Heart left ventricle (tissue), 16 donors: ENCODE measurements around the gene GALNT9. TPM values are rescaled to one million over a fixed set of nuclear protein-coding genes. Genes with fewer than 3 reads are reported as not detected.
A peak's percentile ranks its signal among the peaks of the same experiment; 100 is the strongest.

Experiments used
- ATAC-seq, 4 donors: fragments of 200-7000 bp; cut with Tn5 transposase; one replicate each; pipeline ENCODE4 v1.9.1; 2020 to 2022; ENCODE audit warnings: moderate library complexity in 4 of 4, mild to moderate bottlenecking in 3 of 4, moderate number of reproducible peaks in 1 of 4
- DNase-seq, 5 donors: peaks; one replicate each; pipeline ENCODE4 v3.0.0-alpha.2; 2020
- H3K27ac ChIP-seq, 12 donors: fragments of 200-600 bp; sonication (generic) in 4 of 12; one replicate each; pipeline versions ENCODE4 v1.5.0 to v1.8.0; 2016 to 2022; ENCODE audit warnings: mild to moderate bottlenecking in 2 of 12
- H3K27me3 ChIP-seq, 9 donors: fragments of 200-600 bp; sonication (generic) in 2 of 9; one replicate each; pipeline versions ENCODE4 v1.5.1 to v1.8.0; 2016 to 2022; ENCODE audit warnings: mild to moderate bottlenecking in 3 of 9
- H3K36me3 ChIP-seq, 9 donors: fragments of 200-600 bp; sonication (generic) in 2 of 9; one replicate each; pipeline versions ENCODE4 v1.5.0 to v1.8.0; 2018 to 2022; ENCODE audit warnings: mild to moderate bottlenecking in 2 of 9
- H3K4me1 ChIP-seq, 12 donors: fragments of 200-600 bp; sonication (generic) in 4 of 12; one replicate each; pipeline versions ENCODE4 v1.5.0 to v1.8.0; 2016 to 2022; ENCODE audit warnings: mild to moderate bottlenecking in 3 of 12
- H3K4me3 ChIP-seq, 12 donors: fragments of 200-600 bp; sonication (generic) in 4 of 12; one replicate each; pipeline versions ENCODE4 v1.5.0 to v1.8.0; 2017 to 2022; ENCODE audit warnings: mild to moderate bottlenecking in 9 of 12, moderate library complexity in 4 of 12
- H3K9me3 ChIP-seq, 12 donors: fragments of 200-600 bp; sonication (generic) in 4 of 12; one replicate each; pipeline versions ENCODE4 v1.5.0 to v1.8.0; 2016 to 2022; ENCODE audit warnings: mild to moderate bottlenecking in 1 of 12
- CTCF ChIP-seq, 12 donors: fragments of 200-600 bp; sonication (generic) in 4 of 12; IDR thresholded peaks; one replicate each; pipeline versions ENCODE4 v1.5.0 to v1.8.0; 2018 to 2022; ENCODE audit warnings: antibody characterized with exemption in 12 of 12, mild to moderate bottlenecking in 5 of 12
- POLR2A ChIP-seq, 2 donors: fragments of 450-650 bp; IDR thresholded peaks; one replicate each; pipeline ENCODE4 v1.6.1; 2017; ENCODE audit warnings: antibody characterized with exemption in 2 of 2, mild to moderate bottlenecking in 2 of 2, moderate library complexity in 2 of 2
- WGBS, 4 donors: extraction: QIAGEN DNeasy Blood & Tissue Kit in 2 of 4; methylation state at CpG; one replicate each; pipeline versions ENCODE4 v1.1.5 to v1.1.7; 2013 to 2018; 5-methylcytosine and 5-hydroxymethylcytosine counted together
- intact Hi-C, 10 donors: fragments of 100-400 bp; cut with DNase I; formaldehyde crosslinking; loops; one replicate each; pipeline versions ENCODE4 v1.11.1 to v1.14.2; 2022
- polyA plus RNA-seq, 2 donors: library from polyadenylated mRNA; stranded (reverse); fragments of 200-250 nt; gene quantifications; one replicate each; pipeline ENCODE4 v1.2.3, GENCODE V29; 2013
- total RNA-seq, 9 donors: library from RNA; depleted of rRNA in 2 of 9; stranded (reverse); fragments of >200 nt in 2 of 9; fragmentation: NEBNext Ultra II Directional in 3 of 9; extraction: Animal tissue kit (Norgen Biotek cat#: 25700) in 3 of 9; gene quantifications; one replicate each; pipeline versions ENCODE4 v1.1.0 to v1.2.4, GENCODE V29; 2016 to 2023
- donor health status: ischemic (EF 13 %, LVEDD 7.1; RV severe dilation, severe dysfunction).
- donor health status: healthy with polysubstance abuse.
- donor health status: DM: no; HTN: yes; CAD: no.
- donor health status: DM: no; HTN: no; CAD: no.
- donor health status: ischemic (EF 25% LVEDD 6.9; RV normal size, moderate dysfunction).
- donor health status: ischemic (EF 25% LVEDD 5.7; RV mildly dilated, moderate dysfunction).
- donor health status: healthy.
- donor health status: DM: yes; HTN: yes; CAD: no.
- donor health status: ischemic (EF 35%, LVEDD 5.7; RV mildly dilated, moderate dysfunction).
- donor health status: nonischemic (EF 11% LVEDD 7.7; RV severe dilation, severe dysfunction).
- donor health status: DM: yes; HTN: yes; CAD: no.
- donor health status: PGD.
- donor health status: ischemic (EF 29% LVEDD 5.4; RV normal size, mild dysfunction).
- donor health status: nonischemic (EF 23%, LVEDD 6.1; RV moderate dilation, normal function).

The GALNT9 gene
- total and polyA plus RNA-seq, 11 donors, result 10.3 TPM; not detected in 10

DNA sequence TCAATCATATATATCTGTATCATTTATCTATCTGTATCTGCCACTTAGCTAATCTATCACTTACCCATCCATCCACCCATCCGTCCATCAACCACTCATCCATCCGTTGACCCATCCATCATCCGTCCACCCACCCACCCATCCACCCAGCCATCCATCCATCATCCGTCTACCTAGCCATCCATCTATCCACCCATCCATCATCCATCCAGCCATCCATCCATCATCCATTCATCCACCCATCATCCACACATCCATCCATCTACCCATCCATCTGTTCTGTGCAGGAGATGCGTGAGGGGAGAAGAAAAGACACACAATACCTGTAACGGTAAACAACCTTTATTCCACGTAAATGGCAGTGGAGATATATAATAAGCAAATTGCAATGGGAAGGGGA lies 165.0 kb downstream of the GALNT9 start:
- ATAC-seq, result no peak
- no peak for DNase-seq
- Histone ChIP-seq H3K27ac (no peak overlapping the region), H3K4me3 (no peak overlapping the region), H3K27me3 (peaks cover 0 to 10% (median 7%) of the 10 kb centered on the region in 9 donors), H3K36me3 (no peaks in the 10 kb centered on the region), H3K4me1 (peaks cover 0 to 13% (median 0%) of the 10 kb centered on the region in 12 donors), H3K9me3 (no peaks in the 10 kb centered on the region)
- TF ChIP-seq POLR2A (IDR thresholded peaks at IDR 0.05) (no peak), CTCF (IDR thresholded peaks at IDR 0.05) (no peak)
- WGBS, 4 donors, result 81 to 89% (median 82%) methylated on average over 7 of the region's 7 CpGs
- intact Hi-C loops, result loop anchor here in 1 of 10 donors (5.0 kb wide), 1 partner anchor 353 kb away; no protein-coding TSS in a partner anchor

DNA sequence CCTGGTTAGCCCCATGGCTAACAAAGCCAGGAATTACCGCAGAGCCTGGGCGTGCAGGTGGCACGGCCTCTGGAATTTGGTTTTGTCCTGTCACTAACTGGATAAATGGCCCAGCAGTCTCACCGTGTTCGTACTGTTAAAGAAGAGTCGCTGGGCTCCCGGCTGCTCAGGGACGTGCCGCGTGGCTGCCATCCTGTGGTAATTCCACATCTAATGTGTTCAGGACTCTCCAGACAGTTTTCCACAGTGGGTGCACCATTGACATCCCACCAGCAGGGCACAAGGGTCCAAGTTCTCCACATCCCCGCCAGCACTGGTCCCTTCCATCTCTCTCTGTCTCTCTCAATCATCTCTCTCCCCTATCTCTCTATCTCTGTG lies 165.5 kb downstream of the GALNT9 start:
- no peaks in the 10 kb centered on the region for H3K36me3 ChIP-seq
- intact Hi-C loops, result loop anchor here in 1 of 10 donors (5.0 kb wide), 1 partner anchor 353 kb away; no protein-coding TSS in a partner anchor
- H3K27me3 ChIP-seq, result peaks cover 0 to 10% (median 6%) of the 10 kb centered on the region in 9 donors
- peaks cover 0 to 13% (median 0%) of the 10 kb centered on the region in 12 donors for H3K4me1 ChIP-seq
- TF ChIP-seq CTCF (IDR thresholded peaks at IDR 0.05) (no peak), POLR2A (IDR thresholded peaks at IDR 0.05) (no peak)
- H3K27ac ChIP-seq, result no peak overlapping the region
- no peaks in the 10 kb centered on the region for H3K9me3 ChIP-seq
- H3K4me3 ChIP-seq, result no peak overlapping the region
- whole genome bisulfite sequencing, 4 donors, result 50 to 71% (median 68%) methylated on average over 8 to 11 of the region's 11 CpGs
- ATAC-seq (peak in 1 of 4 donors; percentile 19), DNase-seq (peak in 2 of 5 donors; percentile 12 to 18)

DNA sequence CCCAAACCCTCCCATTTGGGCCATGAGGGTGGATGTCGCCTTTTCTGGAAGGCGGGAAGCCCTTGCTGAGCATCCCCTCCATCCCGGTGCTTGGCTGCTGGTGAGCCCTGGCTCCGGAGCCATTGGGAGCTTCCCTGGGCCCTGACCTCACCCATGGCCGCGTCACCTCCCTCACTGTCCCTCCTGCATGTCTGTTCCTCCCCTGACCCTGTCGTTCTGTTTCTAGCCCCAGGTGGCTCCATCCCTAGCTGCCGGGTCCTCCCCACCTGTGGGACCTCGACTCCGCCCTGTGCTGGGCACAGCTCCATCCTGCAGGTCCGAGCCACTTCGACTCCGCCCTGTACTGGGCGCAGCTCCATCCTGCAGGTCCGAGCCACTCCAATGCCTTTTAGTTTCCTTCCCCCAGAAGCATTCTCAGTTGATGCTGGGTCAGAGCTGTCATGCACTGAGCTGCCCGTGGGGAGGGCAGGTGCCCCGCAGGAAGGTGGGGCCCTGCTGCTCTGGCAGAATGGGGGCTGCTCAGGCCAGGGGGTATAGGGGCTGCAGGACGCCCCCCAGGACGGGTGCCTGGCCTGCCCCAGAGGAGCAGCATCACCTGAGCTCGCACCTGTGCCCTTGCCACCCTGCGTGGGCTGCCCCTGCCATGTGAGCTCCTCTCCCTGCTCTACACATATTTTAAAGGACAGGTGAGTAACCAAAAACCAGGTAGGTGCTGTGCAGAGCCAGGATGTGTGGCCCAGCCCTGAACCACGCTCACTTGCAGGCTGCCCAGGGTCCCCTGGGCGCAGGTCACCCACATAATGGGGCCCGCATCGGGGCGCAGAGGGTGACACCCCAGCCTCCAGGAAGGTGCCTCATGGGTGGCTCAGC lies 166.1 kb downstream of the GALNT9 start:
- Histone ChIP-seq H3K9me3 (no peaks in the 10 kb centered on the region), H3K4me1 (peaks cover 0 to 13% (median 0%) of the 10 kb centered on the region in 12 donors), H3K4me3 (peak overlapping the region in 1 of 12 donors; percentile 19), H3K36me3 (no peaks in the 10 kb centered on the region), H3K27ac (no peak overlapping the region), H3K27me3 (peaks cover 0 to 10% (median 5%) of the 10 kb centered on the region in 9 donors)
- 62 to 71% (median 65%) methylated on average over 20 to 26 of the region's 26 CpGs for WGBS, 4 donors
- intact Hi-C loops, result loop anchor here in 1 of 10 donors (5.0 kb wide), 1 partner anchor 354 kb away; no protein-coding TSS in a partner anchor
- no peak for TF ChIP-seq POLR2A (IDR thresholded peaks at IDR 0.05)
- TF ChIP-seq CTCF (IDR thresholded peaks at IDR 0.05), result no peak
- DNase-seq, result peak in 2 of 5 donors; percentile 15 to 21
- ATAC-seq, result peak in 2 of 4 donors; percentile 6 to 21

DNA sequence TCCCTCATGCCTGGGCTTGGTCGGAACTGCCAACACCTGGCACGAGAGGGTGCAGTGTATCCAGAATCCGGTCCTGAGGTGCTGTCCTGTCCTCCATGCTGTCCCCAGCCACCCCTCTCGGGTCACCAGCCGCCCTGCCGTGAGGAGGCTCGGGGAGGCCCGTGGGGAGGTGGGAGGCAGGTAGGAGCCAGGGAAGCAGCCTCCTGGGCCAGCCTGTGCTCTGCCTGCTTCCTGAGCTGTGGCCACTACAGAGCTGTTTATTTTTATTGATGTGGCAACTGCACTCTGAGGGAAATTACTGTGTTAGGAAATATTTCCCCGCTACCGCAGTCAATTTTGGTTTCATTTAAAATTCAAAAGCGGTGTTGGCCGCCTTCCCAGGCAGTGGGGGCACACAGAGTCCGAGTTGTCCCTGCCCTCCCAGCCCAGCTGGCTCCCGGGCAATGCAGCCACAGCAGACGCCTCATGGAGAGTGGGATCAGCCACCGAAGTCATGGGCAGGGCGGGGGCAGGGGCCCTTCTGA lies 166.8 kb downstream of the GALNT9 start:
- WGBS, 4 donors, result 34 to 41% (median 36%) methylated on average over 10 to 17 of the region's 17 CpGs
- peaks cover 0 to 13% (median 0%) of the 10 kb centered on the region in 12 donors for H3K4me1 ChIP-seq
- peaks cover 0 to 10% (median 5%) of the 10 kb centered on the region in 9 donors for H3K27me3 ChIP-seq
- peak overlapping the region in 1 of 12 donors; percentile 19 for H3K4me3 ChIP-seq
- TF ChIP-seq POLR2A (IDR thresholded peaks at IDR 0.05) (no peak), CTCF (IDR thresholded peaks at IDR 0.05) (no peak)
- H3K27ac ChIP-seq, result no peak overlapping the region
- ATAC-seq (peak in 1 of 4 donors; percentile 27), DNase-seq (peak in 3 of 5 donors; percentile 21 to 61 (median 23))
- no peaks in the 10 kb centered on the region for H3K36me3 ChIP-seq
- H3K9me3 ChIP-seq, result no peaks in the 10 kb centered on the region
- intact Hi-C loops, result loop anchor here in 1 of 10 donors (5.0 kb wide), 1 partner anchor 355 kb away; no protein-coding TSS in a partner anchor
